Fibroblast of skin of left biceps (primary cell): ENCODE results near the gene CD79A.
"Not testable (repeated sequence)": the region's sequence is repeated elsewhere in the genome, so short reads cannot be mapped to it uniquely, and the experiment has no call there.

Source experiments
- DNase-seq, 2 experiments: peaks; one replicate each; pipeline ENCODE4 v3.0.0-alpha.2; 2013; ENCODE audit warnings: low read depth in 2 of 2

The CD79A gene

GRCh38 chr19:41863209-41863931 is 13.7 kb upstream of the CD79A start:
- no peak for DNase-seq

- no peak for DNase-seq
These were observed 12.7 kb upstream of the CD79A start for GRCh38 chr19:41864374-41864773.

- no peak for DNase-seq
These were observed 10.8 kb upstream of the CD79A start for GRCh38 chr19:41866284-41866683.

- no peak for DNase-seq
These were observed 8.7 kb upstream of the CD79A start for GRCh38 chr19:41868120-41868988.

- no peak for DNase-seq
These were observed 8.1 kb upstream of the CD79A start for GRCh38 chr19:41868989-41869300.

- no peak for DNase-seq
These were observed 7.6 kb upstream of the CD79A start for GRCh38 chr19:41869374-41869955.

- DNase-seq = no peak
These were observed 6.6 kb upstream of the CD79A start for GRCh38 chr19:41870401-41870873.

GRCh38 chr19:41871573-41872383 is 5.3 kb upstream of the CD79A start:
- no peak for DNase-seq

GRCh38 chr19:41872384-41872774 is 4.7 kb upstream of the CD79A start:
- DNase-seq = no peak

GRCh38 chr19:41872775-41873647 is 4.1 kb upstream of the CD79A start:
- no peak for DNase-seq

GRCh38 chr19:41875973-41876372 is 1.1 kb upstream of the CD79A start:
- DNase-seq = not testable (repeated sequence)

GRCh38 chr19:41877916-41878905 is 1.1 kb downstream of the CD79A start:
- no peak for DNase-seq

GRCh38 chr19:41879080-41879479 is 2.0 kb downstream of the CD79A start:
- DNase-seq = no peak

GRCh38 chr19:41879670-41880328 is 2.7 kb downstream of the CD79A start:
- DNase-seq = no peak

- no peak for DNase-seq
These were observed 3.2 kb downstream of the CD79A start for GRCh38 chr19:41880329-41880708.

- DNase-seq = no peak
These were observed 5.7 kb downstream of the CD79A start, which contains the start of gene ARHGEF1 for GRCh38 chr19:41882568-41883462. Gene ARHGEF1 (plus strand): TSS chr19:41883184. CDS start chr19:41888083, 4,899 bp downstream.

- no peak for DNase-seq
These were observed 6.4 kb downstream of the CD79A start for GRCh38 chr19:41883463-41883820.
